Parathyroid adenoma (tissue), 2 donors: ENCODE results near the gene TMEM272.

Source experiments
- H2AFZ ChIP-seq: fragments of 300-600 bp; sonication (generic); one replicate; pipeline ENCODE4 v1.7.0; 2017; ENCODE audit warnings: antibody characterized with exemption, mild to moderate bottlenecking
- H3K27ac ChIP-seq: fragments of 300-600 bp; sonication (generic); one replicate; pipeline ENCODE4 v1.7.0; 2017
- H3K27me3 ChIP-seq: fragments of 300-600 bp; sonication (generic); one replicate; pipeline ENCODE4 v1.7.0; 2017; ENCODE audit warnings: low read length; ENCODE audit not compliant: control insufficient read depth, insufficient read depth
- H3K36me3 ChIP-seq: fragments of 300-600 bp; sonication (generic); one replicate; pipeline ENCODE4 v1.7.0; 2017; ENCODE audit warnings: low read length; ENCODE audit not compliant: control insufficient read depth, insufficient read depth
- H3K4me1 ChIP-seq: fragments of 300-600 bp; sonication (generic); one replicate; pipeline ENCODE4 v1.7.0; 2017; ENCODE audit warnings: control low read depth
- H3K4me2 ChIP-seq: fragments of 300-600 bp; sonication (generic); one replicate; pipeline ENCODE4 v1.7.0; 2017; ENCODE audit warnings: low read length
- H3K4me3 ChIP-seq: fragments of 300-600 bp; sonication (generic); one replicate; pipeline ENCODE4 v1.7.0; 2017; ENCODE audit warnings: low read depth, low read length
- H3K79me2 ChIP-seq: fragments of 300-600 bp; sonication (generic); one replicate; pipeline ENCODE4 v1.7.0; 2017; ENCODE audit warnings: control low read depth
- H3K9ac ChIP-seq: fragments of 300-600 bp; sonication (generic); one replicate; pipeline ENCODE4 v1.7.0; 2017; ENCODE audit warnings: mild to moderate bottlenecking
- H3K9me3 ChIP-seq: fragments of 300-600 bp; sonication (generic); one replicate; pipeline ENCODE4 v1.7.0; 2017; ENCODE audit warnings: low read length; ENCODE audit not compliant: control insufficient read depth
- TF ChIP-seq, protein P1 (sequence below): fragments of 300-600 bp; sonication (generic); IDR thresholded peaks from one replicate; pipeline ENCODE4 v1.7.0; 2017; ENCODE audit warnings: antibody characterized with exemption, mild to moderate bottlenecking
- donor health status: primary hyperparathyroidism.

TMEM272 gene

DNA sequence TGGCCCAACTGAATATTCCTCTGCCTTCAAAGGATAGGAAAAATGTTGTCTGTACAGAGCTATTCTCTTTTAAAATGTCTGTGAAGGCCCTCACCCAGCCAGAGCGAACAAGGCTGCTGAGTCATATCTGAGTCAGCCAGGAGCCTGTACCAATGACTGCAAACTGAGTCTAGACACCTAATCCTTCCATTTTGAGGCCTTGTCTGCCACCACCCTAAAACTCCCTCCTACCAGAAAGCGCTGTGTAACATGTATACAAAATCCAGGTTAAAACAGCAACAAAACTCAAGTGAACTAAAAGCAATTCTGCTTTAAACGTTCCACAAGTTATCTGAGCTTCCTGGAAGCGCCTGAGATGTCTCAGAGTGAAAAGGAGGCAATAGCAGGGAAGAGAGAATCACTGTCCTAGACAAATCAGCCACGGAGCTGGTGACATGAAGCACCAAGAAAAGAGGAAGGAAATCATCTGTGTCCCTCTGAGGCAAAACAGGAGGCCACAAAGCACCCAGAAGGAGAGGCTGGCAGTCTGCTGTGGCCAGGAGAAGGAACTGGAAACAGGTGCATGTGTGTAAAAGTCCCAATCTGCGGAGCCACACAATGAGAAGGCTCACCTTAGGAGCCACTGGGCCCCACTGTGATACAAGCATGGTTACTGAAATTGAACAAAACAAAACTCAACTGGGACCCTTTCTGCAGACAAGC lies 51.3 kb downstream of the TMEM272 start:
- Histone ChIP-seq H3K27me3 (no peaks in the 10 kb centered on the region), H3K27ac (peak overlapping the region; percentile 78), H3K4me1 (peaks cover 28% of the 10 kb centered on the region), H3K36me3 (no peaks in the 10 kb centered on the region), H3K9ac (no peak overlapping the region), H3K4me2 (no peak overlapping the region), H3K4me3 (no peak overlapping the region), H2AFZ (peak overlapping the region; percentile 41), H3K79me2 (no peaks in the 10 kb centered on the region), H3K9me3 (no peaks in the 10 kb centered on the region)
- TF ChIP-seq, protein P1, sequence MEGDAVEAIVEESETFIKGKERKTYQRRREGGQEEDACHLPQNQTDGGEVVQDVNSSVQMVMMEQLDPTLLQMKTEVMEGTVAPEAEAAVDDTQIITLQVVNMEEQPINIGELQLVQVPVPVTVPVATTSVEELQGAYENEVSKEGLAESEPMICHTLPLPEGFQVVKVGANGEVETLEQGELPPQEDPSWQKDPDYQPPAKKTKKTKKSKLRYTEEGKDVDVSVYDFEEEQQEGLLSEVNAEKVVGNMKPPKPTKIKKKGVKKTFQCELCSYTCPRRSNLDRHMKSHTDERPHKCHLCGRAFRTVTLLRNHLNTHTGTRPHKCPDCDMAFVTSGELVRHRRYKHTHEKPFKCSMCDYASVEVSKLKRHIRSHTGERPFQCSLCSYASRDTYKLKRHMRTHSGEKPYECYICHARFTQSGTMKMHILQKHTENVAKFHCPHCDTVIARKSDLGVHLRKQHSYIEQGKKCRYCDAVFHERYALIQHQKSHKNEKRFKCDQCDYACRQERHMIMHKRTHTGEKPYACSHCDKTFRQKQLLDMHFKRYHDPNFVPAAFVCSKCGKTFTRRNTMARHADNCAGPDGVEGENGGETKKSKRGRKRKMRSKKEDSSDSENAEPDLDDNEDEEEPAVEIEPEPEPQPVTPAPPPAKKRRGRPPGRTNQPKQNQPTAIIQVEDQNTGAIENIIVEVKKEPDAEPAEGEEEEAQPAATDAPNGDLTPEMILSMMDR = no peak

DNA sequence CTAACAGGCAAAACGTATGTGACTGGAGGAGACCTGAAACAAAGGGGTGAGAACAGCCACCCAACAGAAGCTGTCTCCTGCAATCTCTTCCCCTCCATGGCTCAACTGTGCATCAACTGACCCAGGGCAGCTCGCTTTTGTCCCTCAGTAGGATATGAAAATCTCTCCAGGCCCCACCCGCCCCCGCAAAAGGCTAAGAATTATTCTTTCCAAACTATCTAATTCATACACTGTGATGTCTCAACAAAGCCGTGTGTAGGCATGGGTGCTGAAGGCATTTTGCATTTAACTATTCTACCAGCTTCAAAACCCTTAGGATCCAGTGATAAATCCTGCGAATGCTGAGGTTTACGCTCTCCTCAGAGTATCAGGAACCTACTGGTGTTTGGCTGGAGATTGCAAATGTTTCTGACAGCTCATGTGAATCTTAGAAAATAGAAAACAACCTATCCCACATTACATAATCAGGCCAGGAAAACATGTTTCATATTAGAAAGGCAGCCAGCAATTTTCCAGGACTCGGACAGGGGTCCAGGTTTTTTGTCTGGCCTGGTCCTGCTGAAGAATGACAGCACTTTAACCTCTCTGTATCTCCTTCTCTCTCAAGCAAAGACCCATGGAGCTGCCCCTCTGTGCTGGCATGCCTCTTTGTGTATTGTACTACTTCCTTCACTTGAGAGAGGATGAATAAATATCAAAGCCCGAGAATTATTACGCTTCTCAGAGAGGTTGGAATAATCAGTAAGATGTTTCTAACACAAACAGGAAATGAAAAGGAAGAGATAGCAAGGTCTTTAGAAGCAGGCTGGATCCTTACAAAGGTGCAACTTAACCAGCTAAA lies 58.3 kb downstream of the TMEM272 start:
- TF ChIP-seq, protein P1 = no peak
- peaks cover 34% of the 10 kb centered on the region for H3K4me1 ChIP-seq
- H3K4me3 ChIP-seq = peak overlapping the region; percentile 41
- peak overlapping the region; percentile 53 for H3K4me2 ChIP-seq
- no peaks in the 10 kb centered on the region for H3K27me3 ChIP-seq
- H3K36me3 ChIP-seq = no peaks in the 10 kb centered on the region
- H2AFZ ChIP-seq = peak overlapping the region; percentile 74
- H3K79me2 ChIP-seq = no peaks in the 10 kb centered on the region
- H3K27ac ChIP-seq = peak overlapping the region; percentile 98
- peak overlapping the region; percentile 11 for H3K9ac ChIP-seq
- no peaks in the 10 kb centered on the region for H3K9me3 ChIP-seq

DNA sequence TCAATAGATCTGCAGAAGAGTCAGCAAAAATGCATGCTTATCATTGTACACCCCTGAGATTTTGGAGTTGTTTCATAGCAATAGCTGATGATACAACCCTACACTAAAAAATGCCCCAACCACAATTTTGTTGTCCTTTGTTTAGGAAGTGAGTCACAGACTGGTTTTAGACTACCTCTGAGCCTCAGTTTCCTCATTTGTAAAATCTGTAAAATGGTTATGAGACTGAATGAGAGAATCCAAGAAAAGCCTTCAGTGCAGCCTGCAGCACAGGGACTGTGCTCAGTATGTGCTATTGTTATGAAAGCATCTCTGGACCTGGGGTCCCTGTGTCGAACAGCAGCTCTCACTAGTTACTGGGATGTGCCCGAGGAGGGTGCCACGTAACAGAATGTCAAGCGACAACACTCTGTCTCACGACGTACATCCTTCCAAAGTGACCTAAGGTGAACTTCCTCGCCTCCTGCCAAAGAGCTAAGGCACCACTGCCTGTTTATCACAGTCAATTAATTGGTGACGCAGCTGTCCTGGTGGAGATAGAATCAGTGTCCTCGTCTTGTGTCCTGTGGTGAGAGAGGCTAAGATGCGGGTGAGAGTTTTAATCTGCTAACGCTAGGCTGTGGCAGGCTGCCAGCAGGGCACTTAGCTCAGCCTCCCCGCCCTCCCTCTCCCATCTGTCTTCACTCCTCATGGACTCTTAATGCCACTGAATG lies 59.1 kb downstream of the TMEM272 start:
- Histone ChIP-seq H3K27me3 (no peaks in the 10 kb centered on the region), H2AFZ (peak overlapping the region; percentile 74), H3K27ac (peak overlapping the region; percentile 98), H3K4me1 (peaks cover 37% of the 10 kb centered on the region), H3K4me3 (peak overlapping the region; percentile 41), H3K79me2 (no peaks in the 10 kb centered on the region), H3K9me3 (no peaks in the 10 kb centered on the region), H3K9ac (no peak overlapping the region), H3K4me2 (peak overlapping the region; percentile 53), H3K36me3 (no peaks in the 10 kb centered on the region)
- TF ChIP-seq, protein P1 = no peak

DNA sequence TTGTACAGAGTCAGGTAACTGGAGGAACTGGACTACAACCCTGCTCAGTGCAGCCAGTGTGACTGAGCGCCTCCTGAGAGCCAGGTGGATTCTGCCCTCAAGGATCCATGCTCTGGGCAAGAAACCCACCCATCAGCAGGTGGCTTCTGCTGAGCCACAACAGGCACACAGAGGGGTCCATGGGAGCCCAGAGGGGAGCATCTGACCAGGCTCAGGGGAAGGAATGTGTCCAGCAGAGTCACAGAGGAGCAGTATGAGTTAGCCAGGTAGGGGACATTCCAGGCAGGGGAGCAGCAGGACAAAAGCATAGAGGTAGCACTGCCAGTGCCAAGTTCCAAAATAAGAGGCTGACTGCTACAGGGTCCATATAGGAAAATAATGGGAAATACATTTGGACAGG lies 60.9 kb downstream of the TMEM272 start:
- Histone ChIP-seq H3K27ac (peak overlapping the region; percentile 98), H3K4me1 (peaks cover 34% of the 10 kb centered on the region)

More for the DNA sequence above, 60.9 kb downstream of the TMEM272 start:
- H2AFZ ChIP-seq = peak overlapping the region; percentile 14
- H3K27me3 ChIP-seq = no peaks in the 10 kb centered on the region
- TF ChIP-seq, protein P1 = no peak
- H3K36me3 ChIP-seq = no peaks in the 10 kb centered on the region
- peak overlapping the region; percentile 15 for H3K4me2 ChIP-seq
- no peak overlapping the region for H3K9ac ChIP-seq
- no peak overlapping the region for H3K4me3 ChIP-seq
- H3K9me3 ChIP-seq = no peaks in the 10 kb centered on the region
- no peaks in the 10 kb centered on the region for H3K79me2 ChIP-seq
